KOPT-K1 (cell line): Measurements from ENCODE around the gene MTHFR.
A peak's percentile ranks its signal among the peaks of the same experiment; 100 is the strongest.

Experiments used
- H3K27ac ChIP-seq: fragments of 200-600 bp; sonication (generic); 2 replicates; pipeline ENCODE4 v1.5.1; 2016; ENCODE audit warnings: antibody characterized with exemption, mild to moderate bottlenecking, low read depth, low read length; ENCODE audit not compliant: poor library complexity, severe bottlenecking
- H3K36me3 ChIP-seq: fragments of 200-600 bp; sonication (generic); 2 replicates; pipeline ENCODE4 v1.5.1; 2017; ENCODE audit warnings: antibody characterized with exemption, mild to moderate bottlenecking, low read length, moderate library complexity; ENCODE audit not compliant: insufficient read depth
- H3K9me3 ChIP-seq: fragments of 200-600 bp; sonication (generic); 2 replicates; pipeline ENCODE4 v1.5.1; 2017; ENCODE audit warnings: antibody characterized with exemption, low read length, mild to moderate bottlenecking; ENCODE audit not compliant: insufficient read depth, poor library complexity, severe bottlenecking

Gene MTHFR

GRCh38 chr1:11805422-11806306 lies at the start of gene MTHFR, which contains the start of gene CLCN6:
TSS of gene MTHFR (minus strand) at chr1:11805964. CDS start at chr1:11803116, 2,848 bp downstream.
TSS of gene CLCN6 (plus strand) at chr1:11806191. CDS start at chr1:11806263, 72 bp downstream.
- Histone ChIP-seq H3K27ac (peak within 1 kb of the TSS; percentile 84), H3K9me3 (no peaks in the 10 kb centered on the region), H3K36me3 (peaks cover 58% of the 10 kb centered on the region)

DNA sequence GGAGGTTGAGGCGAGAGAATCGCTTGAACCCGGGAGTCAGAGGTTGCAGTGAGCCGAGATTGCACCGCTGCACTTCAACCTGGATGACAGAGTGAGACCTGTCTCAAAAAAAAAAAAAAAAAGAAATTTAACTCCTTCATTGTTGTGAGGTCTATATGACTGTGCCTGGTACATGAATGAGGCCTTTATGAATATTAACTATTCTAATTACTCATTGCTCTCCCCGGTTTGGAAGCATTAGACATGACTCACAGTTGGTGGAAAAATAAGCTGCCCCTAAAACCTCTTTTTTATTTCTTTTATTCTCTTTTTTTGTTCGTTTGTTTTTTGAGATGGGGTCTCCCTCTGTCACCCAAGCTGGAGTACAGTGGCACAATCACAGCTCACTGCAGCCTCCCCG lies 49.7 kb upstream of the MTHFR start:
- no peaks in the 10 kb centered on the region for H3K36me3 ChIP-seq
- H3K27ac ChIP-seq, result no peak overlapping the region
- no peaks in the 10 kb centered on the region for H3K9me3 ChIP-seq

DNA sequence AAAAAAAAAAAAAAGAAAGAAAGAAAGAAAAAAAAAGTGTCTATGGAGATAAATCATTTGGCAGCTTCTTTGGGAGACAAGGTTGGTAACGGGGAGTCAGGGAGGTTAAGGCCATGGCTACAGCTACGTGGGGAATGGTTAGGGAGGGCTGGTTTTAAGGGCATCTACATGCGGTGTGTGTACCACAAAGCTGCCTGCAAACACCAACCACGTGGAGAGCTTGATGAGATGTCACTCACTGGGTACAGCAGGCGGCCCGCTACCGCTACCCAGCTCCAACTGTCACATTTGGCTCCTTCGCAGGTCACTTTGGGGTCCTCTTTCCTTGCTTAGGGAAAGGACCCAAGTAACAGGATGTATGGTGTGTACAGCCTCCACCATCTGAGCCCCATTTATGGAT lies 48.8 kb upstream of the MTHFR start:
- Histone ChIP-seq H3K9me3 (no peaks in the 10 kb centered on the region), H3K27ac (no peak overlapping the region), H3K36me3 (no peaks in the 10 kb centered on the region)

GRCh38 chr1:11851180-11851579 lies 45.4 kb upstream of the MTHFR start:
- no peak overlapping the region for H3K27ac ChIP-seq
- H3K9me3 ChIP-seq, result no peaks in the 10 kb centered on the region
- H3K36me3 ChIP-seq, result 0 out of 2 replicates have a peak, but pooled peaks cover 10% of the 10 kb centered on the region

DNA sequence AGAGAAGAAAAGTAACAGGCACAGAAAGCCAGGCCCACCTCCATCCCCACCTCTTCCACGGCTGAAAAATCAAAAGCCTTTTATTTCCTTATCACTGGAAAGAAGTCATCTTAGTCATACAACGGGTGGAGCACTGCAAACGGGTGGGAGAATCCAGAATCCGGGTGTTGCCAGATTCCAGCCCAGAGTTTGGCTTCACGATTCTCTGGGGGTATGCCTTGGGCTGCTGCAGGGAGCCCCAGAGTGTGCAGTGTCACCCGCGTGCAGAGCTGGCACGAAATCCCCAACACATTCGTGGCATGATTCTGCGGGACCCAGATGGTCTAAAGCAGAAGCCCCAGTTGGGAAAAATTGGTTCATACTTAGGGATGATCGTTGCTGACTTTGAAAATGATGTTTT lies 44.4 kb upstream of the MTHFR start:
- H3K27ac ChIP-seq, result no peak overlapping the region
- H3K36me3 ChIP-seq, result peaks cover 20% of the 10 kb centered on the region; the same call in 1 of the 2 replicates

GRCh38 chr1:11848373-11848700 lies 42.6 kb upstream of the MTHFR start:
- H3K36me3 ChIP-seq, result peaks cover 38% of the 10 kb centered on the region
- H3K9me3 ChIP-seq, result no peaks in the 10 kb centered on the region
- H3K27ac ChIP-seq, result no peak overlapping the region

More for the DNA sequence above, 44.4 kb upstream of the MTHFR start:
- H3K9me3 ChIP-seq, result no peaks in the 10 kb centered on the region

DNA sequence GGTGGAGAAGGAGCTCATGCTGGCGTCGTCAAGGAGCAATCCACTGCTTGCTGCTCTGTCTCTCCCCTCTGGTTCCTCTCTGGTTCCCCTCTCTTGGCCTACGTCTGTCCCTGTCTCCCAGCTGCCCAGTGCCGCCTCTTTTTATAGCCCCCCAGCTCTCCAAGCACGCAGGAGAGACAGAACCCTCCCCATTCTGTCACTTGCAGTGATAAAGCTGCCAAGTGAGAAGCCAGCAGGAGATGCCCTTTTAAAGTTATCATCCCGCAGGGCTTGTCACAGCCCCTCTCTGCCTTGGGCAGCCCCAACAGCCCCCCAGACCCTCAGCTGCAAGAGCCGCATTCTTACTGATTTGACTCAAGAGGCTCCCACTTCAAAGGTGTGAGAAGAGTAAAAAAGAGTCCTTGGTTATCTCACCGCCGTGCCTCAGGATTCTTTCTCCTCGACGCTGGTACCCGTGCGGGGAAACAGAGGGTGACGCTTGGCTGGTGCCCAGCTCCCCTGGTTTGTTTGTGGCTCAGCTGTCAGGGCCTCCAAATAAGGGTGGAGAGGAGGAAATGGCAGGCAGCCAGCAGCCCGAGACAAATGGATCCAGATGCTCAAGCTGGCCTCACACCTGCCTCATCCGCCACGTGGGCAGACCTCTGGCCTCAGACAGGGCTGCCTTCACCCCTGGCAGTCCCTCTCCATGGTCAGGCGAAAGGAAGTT lies 42.1 kb upstream of the MTHFR start, which contains the start of gene NPPA:
Gene NPPA (minus strand): TSS at position 117 of the 706 bp plus-strand sequence. CDS start 99 bp downstream, at position 18.
- Histone ChIP-seq H3K27ac (no peak within 1 kb of the TSS), H3K36me3 (peaks cover 38% of the 10 kb centered on the region), H3K9me3 (no peaks in the 10 kb centered on the region)

- H3K27ac ChIP-seq, result no peak overlapping the region
- H3K36me3 ChIP-seq, result peaks cover 57% of the 10 kb centered on the region
- H3K9me3 ChIP-seq, result no peaks in the 10 kb centered on the region
Measured at GRCh38 chr1:11845641-11846335, 40.0 kb upstream of the MTHFR start.

GRCh38 chr1:11842154-11843041 lies 36.6 kb upstream of the MTHFR start:
- H3K9me3 ChIP-seq, result no peaks in the 10 kb centered on the region
- H3K36me3 ChIP-seq, result peaks cover 85% of the 10 kb centered on the region
- no peak overlapping the region for H3K27ac ChIP-seq

DNA sequence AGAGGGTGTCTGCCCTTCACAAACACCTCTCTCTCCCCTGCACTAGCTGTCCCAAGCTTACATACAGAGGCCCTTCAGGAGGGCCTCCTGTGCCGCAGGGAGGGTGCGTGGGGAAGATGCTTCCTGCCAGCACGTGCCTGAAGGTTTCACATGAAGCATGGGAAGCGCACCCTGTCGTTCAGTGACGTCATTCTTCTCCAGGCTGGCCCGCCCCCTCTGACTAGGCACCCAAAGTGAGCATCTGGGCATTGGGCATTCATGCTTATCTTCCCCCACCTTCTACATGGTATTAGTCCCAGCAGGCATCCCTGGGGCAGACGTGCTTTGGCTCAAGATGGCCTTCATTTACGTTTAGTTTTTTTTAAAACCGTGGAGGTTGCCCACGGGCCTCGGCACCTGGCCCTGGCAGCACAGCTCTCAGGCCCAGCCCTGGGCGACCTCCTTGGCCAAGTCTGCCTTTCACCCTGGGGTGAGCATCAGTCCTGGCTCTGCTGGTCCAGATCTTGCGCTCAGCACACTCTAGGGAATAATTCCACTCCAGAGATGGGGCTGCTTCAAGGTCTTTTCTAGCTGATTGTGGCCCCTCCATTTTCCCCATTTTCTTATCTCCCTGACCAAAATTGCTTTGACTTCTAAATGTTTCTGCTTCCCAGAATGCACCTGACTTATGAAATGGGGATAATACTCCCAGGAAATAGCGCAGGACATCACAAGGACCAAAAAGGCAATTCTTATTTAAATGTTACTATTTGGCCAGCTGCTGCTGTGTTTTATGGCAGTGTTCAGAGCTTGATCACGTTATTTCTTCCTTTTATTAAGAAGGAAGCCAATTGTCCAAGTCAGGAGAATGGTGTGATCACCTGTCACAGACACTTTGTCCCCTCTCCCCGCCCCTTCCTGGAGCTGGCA lies 35.7 kb upstream of the MTHFR start:
- Histone ChIP-seq H3K27ac (no peak overlapping the region), H3K36me3 (peaks cover 88% of the 10 kb centered on the region), H3K9me3 (no peaks in the 10 kb centered on the region)

DNA sequence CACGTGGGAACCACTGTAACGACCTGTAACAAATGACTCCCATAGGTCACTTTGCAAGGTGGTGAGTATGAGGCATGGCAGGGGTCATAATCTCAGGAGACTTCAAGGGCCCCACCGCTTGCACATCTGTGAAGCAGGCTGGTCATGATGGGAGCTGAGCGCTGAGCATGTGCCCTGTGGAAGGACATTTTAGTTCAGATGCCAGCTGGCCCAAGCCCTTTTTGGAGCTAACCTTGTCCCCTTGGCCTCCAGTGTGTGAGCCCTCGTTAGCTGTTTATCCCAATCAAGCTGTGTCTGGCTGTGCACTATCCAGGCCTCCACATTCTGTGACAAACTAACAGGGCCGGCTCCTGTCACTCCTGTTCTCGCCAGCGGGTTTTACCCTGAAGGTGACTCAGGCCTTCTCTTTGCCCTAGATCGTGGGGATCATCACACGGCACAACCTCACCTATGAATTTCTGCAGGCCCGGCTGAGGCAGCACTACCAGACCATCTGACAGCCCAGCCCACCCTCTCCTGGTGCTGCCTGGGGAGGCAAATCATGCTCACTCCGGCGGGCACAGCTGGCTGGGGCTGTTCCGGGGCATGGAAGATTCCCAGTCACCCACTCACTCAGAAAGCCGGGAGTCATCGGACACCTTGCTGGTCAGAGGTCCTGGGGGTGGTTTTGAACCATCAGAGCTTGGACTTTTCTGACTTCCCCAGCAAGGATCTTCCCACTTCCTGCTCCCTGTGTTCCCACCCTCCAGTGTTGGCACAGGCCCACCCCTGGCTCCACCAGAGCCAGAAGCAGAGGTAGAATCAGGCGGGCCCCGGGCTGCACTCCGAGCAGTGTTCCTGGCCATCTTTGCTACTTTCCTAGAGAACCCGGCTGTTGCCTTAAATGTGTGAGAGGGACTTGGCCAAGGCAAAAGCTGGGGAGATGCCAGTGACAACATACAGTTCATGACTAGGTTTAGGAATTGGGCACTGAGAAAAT lies 34.3 kb upstream of the MTHFR start:
- Histone ChIP-seq H3K36me3 (peaks cover 92% of the 10 kb centered on the region), H3K9me3 (no peaks in the 10 kb centered on the region), H3K27ac (no peak overlapping the region)

GRCh38 chr1:11838349-11839272 lies 32.8 kb upstream of the MTHFR start:
- H3K36me3 ChIP-seq, result peaks cover 92% of the 10 kb centered on the region
- no peaks in the 10 kb centered on the region for H3K9me3 ChIP-seq
- no peak overlapping the region for H3K27ac ChIP-seq
